IMR-90 (cell line): ENCODE data around the gene ZNF862. TPM values are rescaled to one million over a fixed set of nuclear protein-coding genes. Genes with fewer than 3 reads are reported as not detected.

Source experiments
- ATAC-seq: fragments of 200-7000 bp; cut with Tn5 transposase; 2 replicates; pipeline ENCODE4 v1.9.1; 2020; ENCODE audit warnings: low read depth, mild to moderate bottlenecking, moderate library complexity
- BruUV-seq: library from RNA; stranded (reverse); fragments of 400-500 nt; replicated peaks from 2 replicates; lab custom pipeline; 2021; lab: Mats Ljungman, UMichigan
- CTCF ChIA-PET: fragments of 300-600 bp; formaldehyde crosslinking; extraction: SDS; loops from one replicate; lab custom pipeline; 2021; ENCODE audit warnings: antibody characterized with exemption; lab: Yijun Ruan, JAX
- POLR2A ChIA-PET: fragments of 300-600 bp; sonication (Branson Sonifier 250); formaldehyde crosslinking; loops from one replicate; lab custom pipeline; 2022; ENCODE audit warnings: antibody characterized with exemption; ENCODE audit not compliant: unreplicated experiment; lab: Charles Lee
- DNase-seq: peaks from one replicate; pipeline ENCODE4 v3.0.0; 2013
- H2AFZ ChIP-seq: replicated peaks from 2 replicates; pipeline ENCODE3; 2013; ENCODE audit warnings: low read length, mild to moderate bottlenecking; ENCODE audit not compliant: poor library complexity
- H2AK5ac ChIP-seq: 2 replicates; pipeline ENCODE4 v1.6.1; 2013; ENCODE audit warnings: low read depth, low read length, inconsistent platforms
- H2AK9ac ChIP-seq: replicated peaks from 2 replicates; pipeline ENCODE3; 2013; ENCODE audit warnings: mild to moderate bottlenecking, low read depth, low read length, moderate library complexity; ENCODE audit not compliant: poor library complexity
- H2BK120ac ChIP-seq: 2 replicates; pipeline ENCODE4 v1.6.1; 2013; ENCODE audit warnings: low read depth, low read length, inconsistent platforms
- H2BK15ac ChIP-seq: 3 replicates; pipeline ENCODE4 v1.6.1; 2013; ENCODE audit warnings: low read depth, low read length, inconsistent platforms
- H2BK20ac ChIP-seq: 2 replicates; pipeline ENCODE4 v1.6.1; 2013; ENCODE audit warnings: low read depth, mild to moderate bottlenecking, inconsistent platforms, low read length, moderate library complexity
- H2BK5ac ChIP-seq: 2 replicates; pipeline ENCODE4 v1.6.1; 2013; ENCODE audit warnings: mild to moderate bottlenecking, low read depth, low read length, inconsistent platforms; ENCODE audit not compliant: poor library complexity, severe bottlenecking
- H3K14ac ChIP-seq: replicated peaks from 2 replicates; pipeline ENCODE4 v1.6.1; 2013; ENCODE audit warnings: low read depth, low read length, inconsistent platforms
- H3K18ac ChIP-seq: 2 replicates; pipeline ENCODE4 v1.6.1; 2013; ENCODE audit warnings: low read depth, low read length, control low read depth
- H3K23ac ChIP-seq: 2 replicates; pipeline ENCODE4 v1.6.1; 2013; ENCODE audit warnings: low read depth, low read length, inconsistent platforms
- H3K27ac ChIP-seq: 2 replicates; pipeline ENCODE4 v1.5.1; 2013; ENCODE audit warnings: mild to moderate bottlenecking, control low read depth, low read length; ENCODE audit not compliant: insufficient read depth
- H3K27me3 ChIP-seq: 2 replicates; pipeline ENCODE4 v1.6.1; 2013; ENCODE audit warnings: low read length; ENCODE audit not compliant: control insufficient read depth, insufficient read depth
- H3K36me3 ChIP-seq: 2 replicates; pipeline ENCODE4 v1.6.1; 2013; ENCODE audit warnings: low read length, mixed read lengths; ENCODE audit not compliant: control insufficient read depth, insufficient read depth
- H3K4ac ChIP-seq: 2 replicates; pipeline ENCODE4 v1.6.1; 2013; ENCODE audit warnings: low read depth, low read length, inconsistent platforms
- H3K4me1 ChIP-seq: 2 replicates; pipeline ENCODE4 v1.6.1; 2013; ENCODE audit warnings: low read length, mixed read lengths; ENCODE audit not compliant: control insufficient read depth, insufficient read depth
- H3K4me2 ChIP-seq: 2 replicates; pipeline ENCODE4 v1.6.1; 2013; ENCODE audit warnings: low read depth, mild to moderate bottlenecking, control low read depth, low read length, moderate library complexity
- H3K4me3 ChIP-seq: 2 replicates; pipeline ENCODE4 v1.5.1; 2013; ENCODE audit warnings: low read depth, mild to moderate bottlenecking, control low read depth, low read length, moderate library complexity; ENCODE audit not compliant: insufficient read depth
- H3K56ac ChIP-seq: 2 replicates; pipeline ENCODE4 v1.6.1; 2013; ENCODE audit warnings: low read length, inconsistent platforms; ENCODE audit not compliant: insufficient read depth; ENCODE audit errors: extremely low read depth
- H3K79me1 ChIP-seq, 2 experiments: 2 replicates each; pipeline ENCODE4 v1.6.1; 2013; ENCODE audit warnings: low read length in 2 of 2, inconsistent platforms in 1 of 2, low read depth in 1 of 2
- H3K9ac ChIP-seq: 2 replicates; pipeline ENCODE4 v1.6.1; 2013; ENCODE audit warnings: low read depth, low read length, control low read depth
- H3K9me1 ChIP-seq: 2 replicates; pipeline ENCODE4 v1.6.1; 2013; ENCODE audit warnings: low read length, inconsistent platforms; ENCODE audit not compliant: insufficient read depth
- H3K9me3 ChIP-seq: 2 replicates; pipeline ENCODE4 v1.6.1; 2013; ENCODE audit warnings: low read length; ENCODE audit not compliant: control insufficient read depth, insufficient read depth
- H4K20me1 ChIP-seq: 2 replicates; pipeline ENCODE4 v1.6.1; 2013; ENCODE audit warnings: low read length, inconsistent platforms; ENCODE audit not compliant: insufficient read depth
- H4K5ac ChIP-seq: 2 replicates; pipeline ENCODE4 v1.6.1; 2013; ENCODE audit warnings: mild to moderate bottlenecking, low read depth, low read length, control low read depth
- H4K8ac ChIP-seq, 2 experiments: 2 replicates each; pipeline ENCODE4 v1.6.1; 2013; ENCODE audit warnings: low read depth in 2 of 2, low read length in 2 of 2, control low read depth in 1 of 2, inconsistent platforms in 1 of 2
- H4K91ac ChIP-seq: 2 replicates; pipeline ENCODE4 v1.6.1; 2013; ENCODE audit warnings: low read depth, low read length, inconsistent platforms; ENCODE audit not compliant: insufficient read depth
- BHLHE40 ChIP-seq: fragments of 150-350 bp; IDR thresholded peaks from 2 replicates; pipeline ENCODE4 v1.6.1; 2016; ENCODE audit warnings: mild to moderate bottlenecking, low read depth, low read length
- CEBPB ChIP-seq: IDR thresholded peaks from 2 replicates; pipeline ENCODE4 v1.6.1; 2012; ENCODE audit warnings: low read depth, low read length, improper control_type of control experiment
- CHD1 ChIP-seq: IDR thresholded peaks from 2 replicates; pipeline ENCODE4 v1.6.1; 2012; ENCODE audit warnings: low read depth, low read length, improper control_type of control experiment
- FOS ChIP-seq: fragments of 150-350 bp; IDR thresholded peaks from 2 replicates; pipeline ENCODE4 v1.6.1; 2016; ENCODE audit warnings: low read depth, low read length
- MAFK ChIP-seq: IDR thresholded peaks from 2 replicates; pipeline ENCODE4 v1.6.1; 2012; ENCODE audit warnings: low read depth, low read length, improper control_type of control experiment
- MAZ ChIP-seq: IDR thresholded peaks from 2 replicates; pipeline ENCODE4 v1.6.1; 2012; ENCODE audit warnings: low read depth, mild to moderate bottlenecking, low read length, improper control_type of control experiment, moderate library complexity, borderline replicate concordance
- MXI1 ChIP-seq: IDR thresholded peaks from 2 replicates; pipeline ENCODE4 v1.6.1; 2012; ENCODE audit warnings: low read depth, mild to moderate bottlenecking, low read length, moderate library complexity, borderline replicate concordance
- NFE2L2 ChIP-seq: fragments of 150-350 bp; IDR thresholded peaks from 2 replicates; pipeline ENCODE4 v1.6.1; 2016; ENCODE audit warnings: low read depth, mild to moderate bottlenecking, low read length
- POLR2A ChIP-seq: IDR thresholded peaks from 2 replicates; pipeline ENCODE4 v1.6.1; 2012; ENCODE audit warnings: mild to moderate bottlenecking, low read depth, low read length
- RAD21 ChIP-seq: IDR thresholded peaks from 2 replicates; pipeline ENCODE4 v1.6.1; 2012; ENCODE audit warnings: low read length, improper control_type of control experiment
- RCOR1 ChIP-seq: IDR thresholded peaks from 2 replicates; pipeline ENCODE4 v1.6.1; 2012; ENCODE audit warnings: mild to moderate bottlenecking, low read length, improper control_type of control experiment; ENCODE audit not compliant: insufficient replicate concordance
- RFX5 ChIP-seq: IDR thresholded peaks from 2 replicates; pipeline ENCODE4 v1.8.0; 2012; ENCODE audit warnings: low read depth, mild to moderate bottlenecking, low read length, moderate library complexity
- WGBS, 2 experiments: methylation state at CpG; one replicate each; pipeline versions ENCODE4 v1.1.5 to v1.1.7; 2013; ENCODE audit warnings: missing lambda C conversion rate in 2 of 2; ENCODE audit not compliant: insufficient read length in 1 of 2; ENCODE audit errors: extremely low coverage in 2 of 2; 5-methylcytosine and 5-hydroxymethylcytosine counted together
- dilution Hi-C: fragments of 300-500 bp; cut with HindIII; formaldehyde crosslinking; loops from one replicate; pipeline ENCODE4 v1.14.3; 2018; ENCODE audit warnings: low sequenced_read_pairs; ENCODE audit not compliant: unreplicated experiment
- in situ Hi-C: fragments of 300-500 bp; cut with MboI; formaldehyde crosslinking; loops from 3 replicates; pipeline ENCODE4 v1.14.3; 2019; ENCODE audit warnings: low sequenced_read_pairs, inconsistent platforms, mixed read lengths
- intact Hi-C: fragments of 100-400 bp; cut with micrococcal nuclease; formaldehyde crosslinking; loops from 2 replicates; pipeline ENCODE4 v1.10.0; 2022
- polyA plus RNA-seq, 3 experiments: library from polyadenylated mRNA; depleted of rRNA; stranded (reverse); fragments of >200 nt; gene quantifications; 2 replicates each; pipeline ENCODE4 v1.2.3, GENCODE V29; 2012; ENCODE audit warnings: low replicate concordance in 1 of 3
- total RNA-seq: library from RNA; depleted of rRNA; stranded (reverse); fragments of >200 nt; gene quantifications from 2 replicates; pipeline ENCODE4 v1.2.3, GENCODE V29; 2012
- TF ChIP-seq, protein P1 (sequence below): fragments of 150-350 bp; IDR thresholded peaks from 2 replicates; pipeline ENCODE4 v1.6.1; 2016; ENCODE audit warnings: low read depth, mild to moderate bottlenecking, low read length, moderate library complexity, borderline replicate concordance
- TF ChIP-seq, protein P2 (sequence below): conservative IDR thresholded peaks from 2 replicates; pipeline ENCODE4 v1.5.1; 2012; ENCODE audit warnings: mild to moderate bottlenecking, low read depth, low read length, improper control_type of control experiment
- TF ChIP-seq, protein P3 (sequence below): fragments of 150-350 bp; IDR thresholded peaks from 2 replicates; pipeline ENCODE4 v1.6.1; 2017; ENCODE audit warnings: mild to moderate bottlenecking, antibody characterized with exemption, low read length, low read depth

Gene ZNF862
- total and polyA plus RNA-seq, 2 of the 4 experiments (the other 2 are of a cell fraction): 5.9 to 10.8 TPM

DNA sequence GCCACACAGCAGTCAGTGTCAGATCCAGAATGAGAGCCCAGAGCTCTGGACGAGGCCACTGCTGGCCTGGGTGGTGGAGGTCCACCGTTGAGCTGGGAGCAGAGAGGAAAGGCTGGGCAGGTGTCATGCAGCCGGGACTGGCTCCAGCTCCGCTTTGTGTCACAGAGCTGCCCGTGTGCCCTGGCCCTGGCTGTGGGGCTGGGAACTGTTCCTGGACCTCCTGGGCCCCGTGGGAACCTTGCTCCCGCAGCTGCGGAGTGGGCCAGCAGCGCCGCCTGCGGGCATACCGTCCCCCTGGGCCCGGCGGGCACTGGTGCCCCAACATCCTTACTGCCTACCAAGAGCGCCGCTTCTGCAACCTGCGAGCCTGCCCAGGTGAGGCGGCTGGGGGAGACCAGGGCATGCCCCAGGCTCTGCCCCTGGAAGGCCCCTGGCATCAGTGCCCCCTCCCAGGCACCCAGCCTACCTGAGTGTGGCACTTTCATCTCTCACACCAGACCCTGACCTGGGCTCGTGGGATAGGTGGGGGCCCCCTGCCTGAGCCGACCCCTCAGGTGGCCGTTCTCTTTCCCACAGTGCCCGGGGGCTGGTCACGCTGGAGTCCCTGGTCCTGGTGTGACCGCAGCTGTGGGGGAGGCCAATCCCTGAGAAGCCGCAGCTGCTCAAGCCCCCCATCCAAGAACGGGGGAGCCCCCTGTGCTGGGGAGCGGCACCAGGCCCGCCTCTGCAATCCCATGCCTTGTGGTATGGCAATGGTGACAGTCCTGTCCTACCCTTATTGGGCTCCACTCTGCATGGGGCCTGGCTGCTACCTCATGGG, 18.8 kb upstream of the ZNF862 start:
- H4K20me1 ChIP-seq: no peaks in the 10 kb centered on the region
- no peak overlapping the region for H3K9ac ChIP-seq
- ATAC-seq: no peak
- no peaks in the 10 kb centered on the region for H3K9me3 ChIP-seq
- dilution Hi-C loops (no loop called here), in situ Hi-C loops (no loop called here), intact Hi-C loops (no loop called here)
- H3K4me2 ChIP-seq: no peak overlapping the region
- no peak overlapping the region for H2BK20ac ChIP-seq
- H2AK5ac ChIP-seq: no peak overlapping the region
- H2BK15ac ChIP-seq: no peak overlapping the region
- no peak overlapping the region for H3K27ac ChIP-seq
- H2AK9ac ChIP-seq: no peak overlapping the region
- H2BK5ac ChIP-seq: no peak overlapping the region
- no peak overlapping the region for H3K56ac ChIP-seq
- no TSS peak for BruUV-seq
- no peak overlapping the region for H4K91ac ChIP-seq
- no peak overlapping the region for H3K4me3 ChIP-seq
- H3K4ac ChIP-seq: no peak overlapping the region
- H4K5ac ChIP-seq: no peak overlapping the region
- H3K27me3 ChIP-seq: peaks cover 13% of the 10 kb centered on the region; the same call in 1 of the 2 replicates
- no peaks in the 10 kb centered on the region for H3K79me1 ChIP-seq
- no peak overlapping the region for H3K18ac ChIP-seq
- no peak overlapping the region for H4K8ac ChIP-seq
- no peaks in the 10 kb centered on the region for H3K36me3 ChIP-seq
- no peaks in the 10 kb centered on the region for H3K9me1 ChIP-seq
- no peak overlapping the region for H2BK120ac ChIP-seq
- ChIA-PET POLR2A (no interaction called here), CTCF (no interaction called here)
- 46% methylated on average over 3 of the region's 28 CpGs; no CpG with 5 or more reads in 1 of the 2 experiments for WGBS, 2 experiments
- no peak overlapping the region for H3K14ac ChIP-seq
- no peak overlapping the region for H2AFZ ChIP-seq
- DNase-seq: no peak
- no peaks in the 10 kb centered on the region for H3K4me1 ChIP-seq
- H3K23ac ChIP-seq: no peak overlapping the region
- TF ChIP-seq FOS: no peak
- no peak for TF ChIP-seq BHLHE40
- no peak for TF ChIP-seq NFE2L2
- no peak for TF ChIP-seq POLR2A
- no peak for TF ChIP-seq MAFK
- no peak for TF ChIP-seq MAZ
- TF ChIP-seq RFX5: no peak
- TF ChIP-seq, protein P1, sequence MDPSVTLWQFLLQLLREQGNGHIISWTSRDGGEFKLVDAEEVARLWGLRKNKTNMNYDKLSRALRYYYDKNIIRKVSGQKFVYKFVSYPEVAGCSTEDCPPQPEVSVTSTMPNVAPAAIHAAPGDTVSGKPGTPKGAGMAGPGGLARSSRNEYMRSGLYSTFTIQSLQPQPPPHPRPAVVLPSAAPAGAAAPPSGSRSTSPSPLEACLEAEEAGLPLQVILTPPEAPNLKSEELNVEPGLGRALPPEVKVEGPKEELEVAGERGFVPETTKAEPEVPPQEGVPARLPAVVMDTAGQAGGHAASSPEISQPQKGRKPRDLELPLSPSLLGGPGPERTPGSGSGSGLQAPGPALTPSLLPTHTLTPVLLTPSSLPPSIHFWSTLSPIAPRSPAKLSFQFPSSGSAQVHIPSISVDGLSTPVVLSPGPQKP: no peak
- no peak for TF ChIP-seq CEBPB
- TF ChIP-seq RAD21: no peak
- TF ChIP-seq MXI1: no peak
- TF ChIP-seq, protein P2, sequence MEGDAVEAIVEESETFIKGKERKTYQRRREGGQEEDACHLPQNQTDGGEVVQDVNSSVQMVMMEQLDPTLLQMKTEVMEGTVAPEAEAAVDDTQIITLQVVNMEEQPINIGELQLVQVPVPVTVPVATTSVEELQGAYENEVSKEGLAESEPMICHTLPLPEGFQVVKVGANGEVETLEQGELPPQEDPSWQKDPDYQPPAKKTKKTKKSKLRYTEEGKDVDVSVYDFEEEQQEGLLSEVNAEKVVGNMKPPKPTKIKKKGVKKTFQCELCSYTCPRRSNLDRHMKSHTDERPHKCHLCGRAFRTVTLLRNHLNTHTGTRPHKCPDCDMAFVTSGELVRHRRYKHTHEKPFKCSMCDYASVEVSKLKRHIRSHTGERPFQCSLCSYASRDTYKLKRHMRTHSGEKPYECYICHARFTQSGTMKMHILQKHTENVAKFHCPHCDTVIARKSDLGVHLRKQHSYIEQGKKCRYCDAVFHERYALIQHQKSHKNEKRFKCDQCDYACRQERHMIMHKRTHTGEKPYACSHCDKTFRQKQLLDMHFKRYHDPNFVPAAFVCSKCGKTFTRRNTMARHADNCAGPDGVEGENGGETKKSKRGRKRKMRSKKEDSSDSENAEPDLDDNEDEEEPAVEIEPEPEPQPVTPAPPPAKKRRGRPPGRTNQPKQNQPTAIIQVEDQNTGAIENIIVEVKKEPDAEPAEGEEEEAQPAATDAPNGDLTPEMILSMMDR: no peak
- no peak for TF ChIP-seq CHD1
- TF ChIP-seq, protein P3, sequence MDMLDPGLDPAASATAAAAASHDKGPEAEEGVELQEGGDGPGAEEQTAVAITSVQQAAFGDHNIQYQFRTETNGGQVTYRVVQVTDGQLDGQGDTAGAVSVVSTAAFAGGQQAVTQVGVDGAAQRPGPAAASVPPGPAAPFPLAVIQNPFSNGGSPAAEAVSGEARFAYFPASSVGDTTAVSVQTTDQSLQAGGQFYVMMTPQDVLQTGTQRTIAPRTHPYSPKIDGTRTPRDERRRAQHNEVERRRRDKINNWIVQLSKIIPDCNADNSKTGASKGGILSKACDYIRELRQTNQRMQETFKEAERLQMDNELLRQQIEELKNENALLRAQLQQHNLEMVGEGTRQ: no peak
- TF ChIP-seq RCOR1: no peak
